Large intestine (tissue), 3 donors: Measurements from ENCODE around the gene METTL24. TPM values are rescaled to one million over a fixed set of nuclear protein-coding genes. Genes with fewer than 3 reads are reported as not detected.
"Not testable (repeated sequence)": the region's sequence is repeated elsewhere in the genome, so short reads cannot be mapped to it uniquely, and the experiment has no call there.

Experiments
- DNase-seq, 2 donors: peaks; one replicate each; pipeline versions ENCODE4 v3.0.0 to v3.0.0-alpha.2; 2013
- H3K27ac ChIP-seq: one replicate; pipeline ENCODE4 v1.5.1; 2013; ENCODE audit warnings: low read length
- H3K27me3 ChIP-seq: 2 replicates; pipeline ENCODE4 v1.6.1; 2013; ENCODE audit warnings: low read length; ENCODE audit not compliant: control insufficient read depth, insufficient read depth
- H3K36me3 ChIP-seq: 2 replicates; pipeline ENCODE4 v1.6.1; 2013; ENCODE audit warnings: low read length; ENCODE audit not compliant: control insufficient read depth, insufficient read depth
- H3K4me1 ChIP-seq: one replicate; pipeline ENCODE4 v1.6.1; 2013; ENCODE audit warnings: low read length; ENCODE audit not compliant: control insufficient read depth, insufficient read depth
- H3K4me3 ChIP-seq: one replicate; pipeline ENCODE4 v1.5.1; 2013; ENCODE audit warnings: low read length
- H3K9me3 ChIP-seq: one replicate; pipeline ENCODE4 v1.6.1; 2013; ENCODE audit warnings: mild to moderate bottlenecking, low read depth, low read length, moderate library complexity; ENCODE audit not compliant: control insufficient read depth
- WGBS: methylation state at CpG from one replicate; pipeline ENCODE4 v1.1.5; 2013; ENCODE audit warnings: low lambda C conversion rate; ENCODE audit not compliant: insufficient coverage; 5-methylcytosine and 5-hydroxymethylcytosine counted together
- polyA plus RNA-seq: library from polyadenylated mRNA; unstranded; fragments of 120-200 nt; gene quantifications from one replicate; pipeline ENCODE4 v1.2.1, GENCODE V29; 2013

Gene METTL24
- polyA plus RNA-seq, 1 donor: 3.4 TPM

GRCh38 chr6:110239526-110240274, 118.4 kb downstream of the METTL24 start:
- Histone ChIP-seq H3K27me3 (no peaks in the 10 kb centered on the region), H3K9me3 (no peaks in the 10 kb centered on the region), H3K27ac (no peak overlapping the region), H3K4me1 (no peaks in the 10 kb centered on the region), H3K36me3 (no peaks in the 10 kb centered on the region), H3K4me3 (no peak overlapping the region)
- no peak for DNase-seq
- WGBS: 100% methylated on average over 1 of the region's 1 CpG

GRCh38 chr6:110236007-110236406, 122.1 kb downstream of the METTL24 start:
- not testable (repeated sequence) for H3K27ac ChIP-seq, H3K4me3 ChIP-seq, H3K9me3 ChIP-seq, H3K4me1 ChIP-seq, H3K27me3 ChIP-seq, H3K36me3 ChIP-seq, DNase-seq
- no CpG with 5 or more reads among the region's 1 CpG for WGBS

- DNase-seq: peak in 1 of 2 donors; percentile 15
- no peak overlapping the region for H3K27ac ChIP-seq
- 100% methylated on average over 2 of the region's 2 CpGs for WGBS
- H3K27me3 ChIP-seq: no peaks in the 10 kb centered on the region
- H3K9me3 ChIP-seq: no peaks in the 10 kb centered on the region
- no peak overlapping the region for H3K4me3 ChIP-seq
- H3K36me3 ChIP-seq: peaks cover 5% of the 10 kb centered on the region
- no peaks in the 10 kb centered on the region for H3K4me1 ChIP-seq
Observed at GRCh38 chr6:110233770-110234374, 124.3 kb downstream of the METTL24 start.

GRCh38 chr6:110232450-110232849, 125.7 kb downstream of the METTL24 start:
- H3K27ac ChIP-seq: no peak overlapping the region
- no peaks in the 10 kb centered on the region for H3K4me1 ChIP-seq
- no peak for DNase-seq

GRCh38 chr6:110226261-110226660, 131.9 kb downstream of the METTL24 start:
- peak in 1 of 2 donors; percentile 8 for DNase-seq
- WGBS: 90% methylated on average over 1 of the region's 1 CpG
- peaks cover 33% of the 10 kb centered on the region for H3K36me3 ChIP-seq

More at GRCh38 chr6:110232450-110232849, 125.7 kb downstream of the METTL24 start:
- no peak overlapping the region for H3K4me3 ChIP-seq
- no peaks in the 10 kb centered on the region for H3K9me3 ChIP-seq
- peaks cover 8% of the 10 kb centered on the region for H3K36me3 ChIP-seq
- WGBS: 83% methylated on average over 1 of the region's 2 CpGs
- H3K27me3 ChIP-seq: no peaks in the 10 kb centered on the region

GRCh38 chr6:110221738-110222137, 136.4 kb downstream of the METTL24 start:
- peaks cover 46% of the 10 kb centered on the region for H3K36me3 ChIP-seq

More at GRCh38 chr6:110226261-110226660, 131.9 kb downstream of the METTL24 start:
- Histone ChIP-seq H3K27me3 (no peaks in the 10 kb centered on the region), H3K9me3 (no peaks in the 10 kb centered on the region), H3K4me1 (no peaks in the 10 kb centered on the region), H3K4me3 (no peak overlapping the region), H3K27ac (no peak overlapping the region)

GRCh38 chr6:110217266-110217665, 140.9 kb downstream of the METTL24 start:
- no peak for DNase-seq
- Histone ChIP-seq H3K27me3 (no peaks in the 10 kb centered on the region), H3K36me3 (peaks cover 59% of the 10 kb centered on the region), H3K27ac (no peak overlapping the region), H3K4me3 (no peak overlapping the region), H3K4me1 (no peaks in the 10 kb centered on the region), H3K9me3 (no peaks in the 10 kb centered on the region)
- no CpG with 5 or more reads among the region's 2 CpGs for WGBS

More at GRCh38 chr6:110221738-110222137, 136.4 kb downstream of the METTL24 start:
- Histone ChIP-seq H3K27ac (no peak overlapping the region), H3K27me3 (no peaks in the 10 kb centered on the region), H3K9me3 (no peaks in the 10 kb centered on the region), H3K4me3 (no peak overlapping the region), H3K4me1 (no peaks in the 10 kb centered on the region)
- DNase-seq: no peak

GRCh38 chr6:110216140-110216539, 142.0 kb downstream of the METTL24 start:
- no peak overlapping the region for H3K4me3 ChIP-seq
- no peaks in the 10 kb centered on the region for H3K9me3 ChIP-seq
- no peak overlapping the region for H3K27ac ChIP-seq
- DNase-seq: no peak
- no peaks in the 10 kb centered on the region for H3K4me1 ChIP-seq
- WGBS: no CpG with 5 or more reads among the region's 5 CpGs
- H3K36me3 ChIP-seq: peaks cover 61% of the 10 kb centered on the region
- no peaks in the 10 kb centered on the region for H3K27me3 ChIP-seq

GRCh38 chr6:110214338-110214737, 143.8 kb downstream of the METTL24 start:
- Histone ChIP-seq H3K27me3 (no peaks in the 10 kb centered on the region), H3K9me3 (no peaks in the 10 kb centered on the region), H3K4me1 (no peaks in the 10 kb centered on the region), H3K4me3 (no peak overlapping the region), H3K36me3 (peaks cover 49% of the 10 kb centered on the region), H3K27ac (no peak overlapping the region)
- WGBS: no CpG with 5 or more reads among the region's 1 CpG
- peak in 1 of 2 donors; percentile 3 for DNase-seq

GRCh38 chr6:110211753-110212152, 146.4 kb downstream of the METTL24 start:
- no peak overlapping the region for H3K4me3 ChIP-seq
- DNase-seq: no peak
- peaks cover 45% of the 10 kb centered on the region for H3K36me3 ChIP-seq
- no peaks in the 10 kb centered on the region for H3K27me3 ChIP-seq
- no peak overlapping the region for H3K27ac ChIP-seq
- H3K9me3 ChIP-seq: no peaks in the 10 kb centered on the region
- WGBS: no CpG with 5 or more reads among the region's 1 CpG
- no peaks in the 10 kb centered on the region for H3K4me1 ChIP-seq
